Stimulated activated CD8-positive, alpha-beta memory T cell treated with anti-CD3 and anti-CD28 coated beads, Interleukin-15, amount 100 ng/mL, for 1 hour (primary cell): ENCODE data around the gene INPP5A.
"Not testable (repeated sequence)": the region's sequence is repeated elsewhere in the genome, so short reads cannot be mapped to it uniquely, and the experiment has no call there.

ENCODE experiments used
- DNase-seq: peaks from one replicate; pipeline ENCODE4 v3.0.0-alpha.2; 2020; ENCODE audit warnings: low read depth

INPP5A gene

DNA sequence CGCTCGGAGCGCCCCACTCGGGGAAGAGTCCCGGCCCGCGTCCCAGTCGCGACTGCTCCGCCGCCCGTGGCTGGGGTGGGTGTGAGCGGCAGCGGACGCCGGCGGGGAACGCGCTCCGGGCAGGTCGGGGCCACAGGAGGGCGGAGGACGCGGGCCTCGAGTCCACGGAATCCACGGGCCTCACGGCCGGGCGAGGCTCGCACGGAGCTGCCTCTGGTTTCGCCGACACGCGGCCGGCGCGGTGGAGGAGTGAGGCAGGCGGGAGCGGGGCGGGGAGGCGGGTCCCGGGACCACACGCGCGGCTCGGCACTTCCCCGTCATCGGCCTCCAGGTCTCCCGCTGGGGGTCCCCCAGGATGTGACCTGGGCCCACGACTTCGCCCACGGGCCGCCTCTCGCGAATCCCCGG, 248.9 kb downstream of the INPP5A start:
- DNase-seq: no peak

GRCh38 chr10:132786884-132787494, 249.4 kb downstream of the INPP5A start:
- DNase-seq: no peak

DNA sequence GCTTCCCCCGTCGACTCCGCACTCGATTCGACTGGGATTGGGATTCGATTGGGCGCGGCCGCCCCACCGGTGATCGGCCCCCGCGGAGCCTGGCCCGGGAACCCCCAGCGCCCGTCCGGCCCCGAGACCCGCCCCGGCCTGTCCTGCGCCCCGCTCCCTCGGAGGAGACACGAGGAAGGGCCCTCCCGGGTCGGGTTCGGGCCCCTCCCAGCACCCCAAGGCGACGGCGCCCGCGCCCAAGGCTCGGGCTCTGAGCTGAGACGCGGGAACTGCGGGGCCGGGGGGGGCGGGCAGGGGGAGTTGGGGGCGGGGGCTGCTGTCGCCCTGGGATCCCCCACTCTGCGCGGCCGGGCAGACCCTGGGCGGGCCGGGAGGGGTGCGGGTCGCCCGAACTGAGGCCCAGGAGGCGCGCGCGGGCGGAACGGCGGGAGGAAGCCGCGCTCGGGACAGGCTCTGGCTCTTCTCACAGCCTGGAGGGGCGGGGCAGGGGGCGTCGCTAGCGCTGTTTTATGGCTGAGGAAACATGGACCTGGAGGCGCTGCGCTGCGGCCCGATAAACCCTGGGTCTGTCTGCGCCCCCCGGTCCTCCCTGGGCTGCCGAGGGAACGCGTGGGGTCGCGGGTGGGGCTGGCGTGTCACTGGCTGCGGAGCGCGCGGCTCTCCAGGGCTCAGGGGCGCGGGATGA, 250.1 kb downstream of the INPP5A start:
- DNase-seq: no peak

- DNase-seq: no peak
These were observed 250.7 kb downstream of the INPP5A start for GRCh38 chr10:132788180-132788830.

- no peak for DNase-seq
These were observed 251.2 kb downstream of the INPP5A start for GRCh38 chr10:132788831-132789219.

DNA sequence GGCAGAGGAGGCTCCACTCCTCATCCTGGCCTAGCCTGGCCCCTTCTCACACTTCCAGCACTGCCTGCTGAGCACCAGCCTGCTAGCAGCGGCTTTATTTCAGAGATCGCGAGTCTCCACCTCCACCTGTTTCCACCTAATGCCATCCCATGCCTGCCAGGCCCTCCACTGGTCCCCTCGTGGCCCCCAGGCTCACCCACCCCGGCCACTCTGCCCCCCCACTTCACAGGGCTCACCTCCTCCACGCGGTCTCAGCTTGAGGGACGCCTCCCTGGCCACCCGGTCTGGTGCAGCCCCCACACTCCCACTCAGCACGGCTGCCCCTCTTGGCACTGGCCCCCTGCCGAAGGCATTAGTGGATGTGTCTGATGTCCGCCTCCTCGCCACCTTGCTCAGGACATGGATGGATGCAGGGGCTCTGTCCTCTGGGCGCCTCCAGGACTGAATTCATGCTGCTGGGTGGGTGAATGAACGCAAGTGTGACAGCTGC, 252.1 kb downstream of the INPP5A start:
- DNase-seq: no peak

- DNase-seq: no peak
These were observed 252.9 kb downstream of the INPP5A start for GRCh38 chr10:132790470-132790869.

GRCh38 chr10:132790934-132791829, 253.6 kb downstream of the INPP5A start:
- no peak for DNase-seq

GRCh38 chr10:132792099-132792498, 254.5 kb downstream of the INPP5A start:
- DNase-seq: not testable (repeated sequence)

GRCh38 chr10:132792796-132793195, 255.2 kb downstream of the INPP5A start:
- DNase-seq: no peak

GRCh38 chr10:132793213-132793612, 255.6 kb downstream of the INPP5A start:
- DNase-seq: no peak

GRCh38 chr10:132793871-132794849, 256.6 kb downstream of the INPP5A start:
- DNase-seq: no peak

DNA sequence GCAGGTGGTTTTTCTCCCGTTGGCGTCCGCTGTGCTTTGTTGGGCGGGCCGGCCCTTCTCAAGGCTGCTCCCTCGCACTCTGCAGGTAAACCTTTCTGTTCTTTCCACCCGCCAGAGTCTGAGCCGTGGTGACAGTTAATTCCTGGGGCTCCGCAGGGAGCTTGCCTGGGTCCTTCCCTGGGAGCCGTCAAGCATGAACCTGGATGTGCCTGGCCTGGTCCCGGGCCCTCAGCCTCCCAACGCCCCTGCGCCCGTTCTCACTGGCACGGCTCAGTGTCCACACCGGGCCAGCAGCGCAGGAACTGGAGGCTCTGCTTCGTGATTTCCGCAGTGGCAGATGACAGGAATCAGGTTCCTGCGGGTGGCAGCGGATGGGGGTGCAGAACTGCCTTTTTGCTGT, 259.3 kb downstream of the INPP5A start:
- DNase-seq: no peak

DNA sequence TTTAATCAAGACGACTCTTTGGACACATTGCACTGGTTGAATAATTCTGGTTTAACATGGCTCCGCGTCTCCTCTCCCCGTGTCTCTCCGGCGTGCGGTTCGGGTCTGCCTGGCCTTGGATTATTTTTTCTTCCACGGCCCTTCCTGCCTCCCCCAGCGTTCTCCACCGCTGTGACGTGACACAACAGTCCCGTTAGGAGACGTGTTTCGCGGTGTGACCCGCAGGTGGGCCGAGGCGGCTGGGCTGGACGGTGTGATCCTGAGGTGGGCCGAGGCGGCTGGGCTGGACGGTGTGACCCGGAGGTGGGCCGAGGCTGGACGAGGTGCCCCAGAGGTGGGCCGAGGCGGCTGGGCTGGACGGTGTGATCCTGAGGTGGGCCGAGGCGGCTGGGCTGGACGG, 260.4 kb downstream of the INPP5A start:
- not testable (repeated sequence) for DNase-seq

DNA sequence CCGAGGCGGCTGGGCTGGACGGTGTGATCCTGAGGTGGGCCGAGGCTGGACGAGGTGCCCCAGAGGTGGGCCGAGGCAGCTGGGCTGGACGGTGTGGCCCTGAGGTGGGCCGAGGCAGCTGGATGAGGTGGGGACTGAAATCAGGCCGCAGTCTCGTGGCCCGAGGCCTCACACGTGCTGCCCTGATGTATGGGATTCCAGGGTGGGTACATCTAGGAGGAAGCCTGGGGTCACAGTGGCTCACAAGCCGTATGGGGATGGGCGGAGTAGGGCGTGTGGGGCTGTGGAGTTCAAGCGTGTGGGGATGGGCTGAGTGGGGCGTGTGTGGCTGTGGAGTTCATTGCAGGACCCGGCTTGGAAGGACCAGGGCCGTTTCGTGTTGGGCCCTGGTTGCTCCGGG, 260.8 kb downstream of the INPP5A start:
- no peak for DNase-seq

DNA sequence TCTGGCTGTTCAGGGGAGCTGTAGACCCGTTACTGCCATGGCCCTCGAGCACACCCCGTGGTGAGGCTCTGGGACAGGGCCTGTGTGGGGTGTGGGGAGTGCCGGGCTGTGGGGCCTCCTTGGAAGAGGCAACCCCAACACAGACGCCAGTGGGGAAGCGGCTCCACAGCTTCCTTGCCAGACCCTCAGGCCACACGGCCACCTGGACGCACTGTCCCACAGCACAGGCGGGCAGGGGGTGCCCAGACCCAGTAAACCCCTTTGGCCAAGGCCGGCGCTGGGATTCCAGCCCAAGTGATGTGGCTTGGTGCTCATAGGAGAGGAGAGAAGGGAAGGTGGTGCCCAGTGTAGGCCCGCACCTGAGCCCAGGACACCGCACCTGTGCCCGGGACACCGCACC, 261.3 kb downstream of the INPP5A start:
- no peak for DNase-seq

DNA sequence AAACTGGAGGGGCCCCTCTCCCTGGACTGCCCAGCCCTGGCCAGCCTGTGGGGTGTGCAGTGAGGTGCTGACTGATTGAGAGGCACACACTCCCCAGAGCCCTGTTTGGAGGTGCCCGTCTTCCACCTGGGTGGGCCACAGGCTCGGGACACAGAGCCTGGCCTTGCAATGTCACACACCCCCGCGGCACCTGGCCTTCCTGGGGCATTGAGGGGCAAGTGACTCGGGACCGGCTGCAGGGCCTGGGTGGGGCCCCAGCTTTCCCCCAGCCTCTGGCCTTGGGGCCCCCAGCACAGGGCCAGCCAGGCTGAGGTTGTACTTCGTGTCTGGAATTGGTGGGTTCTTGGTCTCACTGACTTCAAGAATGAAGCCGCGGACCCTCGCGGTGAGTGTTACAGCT, 262.3 kb downstream of the INPP5A start:
- DNase-seq: no peak

DNA sequence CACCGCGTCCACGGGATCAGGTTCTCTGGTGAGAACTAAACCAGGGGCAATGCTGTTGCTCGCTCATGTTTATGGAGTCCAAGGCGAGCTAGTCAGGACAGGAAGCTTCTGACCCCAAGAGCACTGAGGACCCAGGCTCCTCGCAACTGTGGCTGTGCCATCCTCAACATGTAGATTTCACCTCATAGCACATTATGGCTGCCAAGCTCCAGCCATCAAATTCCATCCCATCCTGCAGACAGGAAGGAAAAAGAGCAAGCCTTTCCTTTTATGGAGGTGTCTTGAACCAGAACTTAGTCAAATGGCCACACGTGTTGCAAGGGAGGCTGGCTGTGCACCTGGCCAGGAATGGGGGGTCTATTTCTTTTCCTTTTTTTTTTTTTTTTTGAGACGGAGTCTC, 264.5 kb downstream of the INPP5A start:
- DNase-seq: no peak

DNA sequence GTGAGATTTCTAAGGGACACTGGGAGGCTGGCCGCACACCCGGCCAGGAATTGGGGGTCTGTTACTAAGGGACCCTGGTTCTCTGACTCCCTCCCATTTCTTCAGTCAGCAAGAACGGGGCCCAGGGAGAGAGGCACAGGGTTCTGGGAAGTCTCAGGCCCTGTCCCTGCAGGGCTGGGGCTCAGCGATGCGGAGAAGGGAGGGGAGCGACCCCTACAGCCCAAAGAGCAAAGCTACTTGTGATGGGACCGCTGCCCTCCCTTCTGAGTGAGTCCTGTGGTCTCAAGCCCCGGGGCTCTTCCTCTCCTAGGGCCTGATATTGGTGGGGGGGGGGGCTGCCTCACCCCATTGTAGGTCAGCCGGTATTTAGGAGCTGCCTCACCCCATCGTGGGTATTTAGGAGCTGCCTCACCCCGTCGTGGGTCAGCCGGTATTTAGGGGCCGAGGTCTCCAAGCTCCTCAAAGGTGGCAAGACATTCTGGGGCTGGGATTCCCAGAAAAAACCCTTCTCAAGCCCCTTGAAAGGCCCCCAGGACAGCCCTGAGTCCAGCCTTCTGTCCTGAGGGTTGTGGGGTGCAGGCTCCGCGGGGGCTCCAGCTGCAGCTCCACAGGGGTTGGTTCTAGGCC, 265.2 kb downstream of the INPP5A start:
- DNase-seq: no peak

DNA sequence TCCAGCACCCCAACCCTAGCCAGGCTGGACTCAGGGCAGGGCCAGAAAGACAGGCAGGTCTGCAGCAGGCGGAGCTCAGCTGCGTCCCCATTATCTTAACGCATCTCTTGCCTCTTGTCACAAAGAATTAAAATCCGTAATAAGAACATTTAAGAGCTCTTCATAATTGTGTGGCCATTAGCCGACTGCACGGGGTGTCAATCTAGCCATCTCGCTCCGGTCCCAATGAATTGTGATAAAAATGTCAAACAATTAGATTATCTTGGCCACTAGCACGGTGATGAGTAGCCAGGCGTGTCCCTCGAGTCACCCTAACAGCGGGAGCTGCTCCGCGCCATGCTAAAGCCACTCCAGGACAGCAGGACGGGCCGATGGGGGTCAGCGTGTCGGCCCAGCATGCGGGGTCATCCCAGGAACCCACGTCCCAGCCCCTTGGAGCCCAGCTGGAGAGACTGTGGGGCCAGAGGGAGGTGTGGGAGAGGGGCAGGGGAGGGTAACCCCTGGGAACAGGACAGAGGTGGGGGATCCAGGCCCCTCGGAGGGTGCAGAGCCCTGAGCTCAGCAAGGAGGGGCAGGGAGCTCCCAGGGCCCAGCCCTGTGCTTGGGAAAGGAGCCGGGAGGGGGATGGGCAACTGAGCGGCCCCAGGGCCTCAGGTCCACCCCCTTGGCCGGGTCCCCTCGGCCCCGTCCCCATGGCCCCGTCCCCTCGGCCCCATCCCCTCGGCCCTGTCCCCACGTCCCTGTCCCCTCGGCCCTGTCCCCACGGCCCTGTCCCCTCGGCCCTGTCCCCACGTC, 266.0 kb downstream of the INPP5A start:
- no peak for DNase-seq
